ENCODE data around the gene PRKCZ. TPM values are rescaled to one million over a fixed set of nuclear protein-coding genes. Genes with fewer than 3 reads are reported as not detected.

Gene PRKCZ
- total RNA-seq, 1 donor from 2014 or later = 28.1 TPM

DNA sequence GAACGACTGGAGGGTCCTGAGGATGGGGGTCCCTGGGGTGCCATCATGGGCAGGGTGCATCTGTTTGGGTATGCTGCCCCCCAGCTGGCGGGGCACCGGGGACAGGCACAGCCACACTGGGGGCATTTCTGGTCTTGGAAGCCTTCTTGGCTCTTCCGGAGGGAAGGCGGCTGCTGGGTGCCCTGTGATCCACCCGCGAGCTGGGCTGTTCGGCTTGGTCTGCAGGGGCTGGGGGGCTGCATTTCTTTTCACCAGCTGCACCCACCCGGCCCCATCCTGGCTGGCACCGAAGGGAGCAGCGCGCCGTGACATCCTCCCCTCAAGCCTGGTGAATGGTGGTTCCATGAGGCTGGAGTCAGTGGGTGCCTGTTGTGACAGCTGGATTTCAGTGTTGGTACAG, 132.2 kb downstream of the PRKCZ start:
- DNase-seq (ENCODE audit: low read depth) = no peak
- no peak for TF ChIP-seq CTCF (conservative IDR thresholded peaks at IDR 0.05; ENCODE audit: low read depth, low read length)
- H3K4me3 ChIP-seq (ENCODE audit: low read depth, low read length) = no peak overlapping the region

DNA sequence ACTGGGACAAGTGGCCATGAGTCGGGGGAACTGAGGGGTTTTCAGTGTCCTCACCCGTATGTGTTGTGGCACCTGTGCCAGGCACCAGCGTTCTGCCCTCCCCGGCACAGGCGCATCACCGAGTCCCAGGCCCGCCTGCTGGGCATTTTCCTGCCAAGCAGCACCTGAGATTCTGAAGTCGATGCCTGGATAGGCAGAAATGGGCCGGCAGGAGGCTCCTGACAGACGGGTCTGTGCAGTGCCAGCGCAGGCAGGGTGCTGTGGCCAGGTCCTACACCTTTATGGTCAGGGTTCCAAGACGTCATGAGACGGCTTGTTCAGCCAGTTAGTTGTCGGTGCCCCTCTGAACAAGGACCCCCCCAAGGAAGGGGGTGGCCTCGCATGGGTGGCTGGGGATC, 133.7 kb downstream of the PRKCZ start:
- DNase-seq (ENCODE audit: low read depth) = no peak
- TF ChIP-seq CTCF (conservative IDR thresholded peaks at IDR 0.05; ENCODE audit: low read depth, low read length) = no peak
- no peak overlapping the region for H3K4me3 ChIP-seq (ENCODE audit: low read depth, low read length)

GRCh38 chr1:2184531-2184930, 134.3 kb downstream of the PRKCZ start:
- no peak for TF ChIP-seq CTCF (conservative IDR thresholded peaks at IDR 0.05; ENCODE audit: low read depth, low read length)
- no peak for DNase-seq (ENCODE audit: low read depth)
- no peak overlapping the region for H3K4me3 ChIP-seq (ENCODE audit: low read depth, low read length)

GRCh38 chr1:2184934-2185333, 134.7 kb downstream of the PRKCZ start:
- TF ChIP-seq CTCF (conservative IDR thresholded peaks at IDR 0.05; ENCODE audit: low read depth, low read length) = no peak
- no peak for DNase-seq (ENCODE audit: low read depth)
- H3K4me3 ChIP-seq (ENCODE audit: low read depth, low read length) = no peak overlapping the region

GRCh38 chr1:2185880-2186855, 136.0 kb downstream of the PRKCZ start:
- no peak for TF ChIP-seq CTCF (conservative IDR thresholded peaks at IDR 0.05; ENCODE audit: low read depth, low read length)
- no peak overlapping the region for H3K4me3 ChIP-seq (ENCODE audit: low read depth, low read length)
- no peak for DNase-seq (ENCODE audit: low read depth)

DNA sequence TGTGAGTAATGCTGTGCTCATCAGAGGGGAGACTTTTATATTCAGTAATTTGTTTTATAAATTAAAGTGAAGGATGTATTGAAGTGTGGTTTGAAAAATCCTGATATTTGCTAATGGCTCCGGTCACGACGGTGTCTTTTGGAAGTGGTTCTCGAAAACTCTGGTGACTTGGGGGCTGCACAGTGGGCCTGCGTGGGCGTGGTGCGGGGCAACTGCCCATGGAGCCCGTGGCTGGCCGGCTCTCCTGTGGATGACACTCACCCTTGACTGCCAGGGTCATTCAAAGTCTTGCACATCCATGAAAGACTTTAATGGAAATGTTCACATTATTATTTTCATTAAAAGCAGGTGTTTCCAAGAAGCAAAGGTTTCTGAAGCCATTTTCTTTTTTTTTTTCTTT, 136.7 kb downstream of the PRKCZ start:
- no peak overlapping the region for H3K4me3 ChIP-seq (ENCODE audit: low read depth, low read length)
- no peak for DNase-seq (ENCODE audit: low read depth)
- no peak for TF ChIP-seq CTCF (conservative IDR thresholded peaks at IDR 0.05; ENCODE audit: low read depth, low read length)

GRCh38 chr1:2187619-2188018, 137.4 kb downstream of the PRKCZ start:
- no peak for DNase-seq (ENCODE audit: low read depth)
- H3K4me3 ChIP-seq (ENCODE audit: low read depth, low read length) = no peak overlapping the region
- TF ChIP-seq CTCF (conservative IDR thresholded peaks at IDR 0.05; ENCODE audit: low read depth, low read length) = no peak

Data from epithelial cell of proximal tubule (primary cell).